ENCODE results near the gene RPL31. TPM values are rescaled to one million over a fixed set of nuclear protein-coding genes. Genes with fewer than 3 reads are reported as not detected.
A peak's percentile ranks its signal among the peaks of the same experiment; 100 is the strongest.

RPL31 gene
- polyA plus RNA-seq (2012; rRNA removed), result 4,215 and 4,488 TPM in 2 replicates
- polyA plus RNA-seq (2012; cell fraction: cytosol; rRNA removed), result 6,617 and 9,342 TPM in 2 replicates
- 1,034 and 1,501 TPM in 2 replicates for polyA plus RNA-seq (2012; cell fraction: nucleus; rRNA removed)

DNA sequence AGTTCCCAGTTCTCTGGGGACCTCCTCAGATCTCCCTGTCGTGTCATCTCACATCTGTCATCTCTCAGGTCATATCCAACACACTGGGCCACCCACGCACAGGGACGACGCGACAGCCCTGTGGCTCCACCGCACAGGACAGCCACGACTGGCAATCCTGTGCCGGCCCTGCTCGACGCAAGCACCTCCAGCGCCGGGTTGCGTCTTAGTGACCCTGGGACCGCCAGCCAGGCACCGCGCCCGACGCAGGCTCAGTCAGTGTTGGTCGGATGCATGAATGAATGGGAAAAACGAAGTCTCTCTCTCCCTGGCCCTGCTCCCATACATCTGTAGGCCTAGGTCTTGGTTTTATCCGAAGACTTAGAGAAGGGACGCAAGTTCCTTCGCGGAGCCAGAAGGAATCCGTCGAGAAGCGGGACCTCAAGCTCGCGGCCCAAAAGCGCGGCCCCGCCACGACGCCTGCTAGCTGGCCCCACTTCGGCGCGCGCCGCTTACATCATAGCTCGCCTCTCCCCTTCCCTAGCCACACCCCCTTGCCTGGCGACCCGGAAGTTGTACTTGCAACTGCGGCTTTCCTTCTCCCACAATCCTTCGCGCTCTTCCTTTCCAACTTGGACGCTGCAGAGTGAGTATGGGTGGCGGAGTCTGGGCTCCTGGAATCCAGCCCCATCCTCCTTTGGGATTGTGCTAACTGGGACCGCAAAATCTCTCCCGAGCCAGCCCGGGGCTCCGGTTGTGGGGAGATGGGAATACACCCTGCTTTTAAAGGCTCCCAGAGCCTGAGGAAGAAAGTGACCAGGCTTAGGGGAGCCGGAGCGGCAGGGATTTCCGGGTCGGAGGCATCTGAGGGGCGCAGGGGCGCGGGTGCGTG is at the start of gene RPL31:
Gene RPL31, plus strand, starts transcription at position 599 of the 871 bp plus-strand sequence. CDS start 413 bp downstream, outside the sequence.
- H3K9ac ChIP-seq, result peak within 1 kb of the TSS; percentile 98
- H3K9me3 ChIP-seq, result no peaks in the 10 kb centered on the region
- H3K27ac ChIP-seq (ENCODE audit: low read depth in 2 of 2, low read length in 1 of 2), result peak within 1 kb of the TSS; percentile 81 to 90
- H4K20me1 ChIP-seq (ENCODE audit: insufficient read depth), result peaks cover 35% of the 10 kb centered on the region
- peak within 1 kb of the TSS; percentile 91 to 96 for H3K4me3 ChIP-seq (ENCODE audit: low read depth in 2 of 2, low read length in 1 of 2)
- H2AFZ ChIP-seq (ENCODE audit: low read depth), result peak within 1 kb of the TSS; percentile 98
- no peaks in the 10 kb centered on the region for H3K27me3 ChIP-seq (ENCODE audit: insufficient read depth)
- peaks cover 35% of the 10 kb centered on the region for H3K79me2 ChIP-seq (ENCODE audit: insufficient read depth)
- peaks cover 11 to 26% of the 10 kb centered on the region in 2 experiments for H3K4me1 ChIP-seq (ENCODE audit: control insufficient read depth in 1 of 2, insufficient read depth in 2 of 2, low read depth in 1 of 2, low read length in 1 of 2)
- H3K4me2 ChIP-seq, result peak within 1 kb of the TSS; percentile 84
- no peaks in the 10 kb centered on the region for H3K9me2 ChIP-seq
- H3F3A ChIP-seq (replicated peaks; ENCODE audit: insufficient read depth), result peaks cover 41% of the 10 kb centered on the region
- peaks cover 40 to 41% of the 10 kb centered on the region in 2 experiments for H3K36me3 ChIP-seq (replicated peaks in 1 of 2; ENCODE audit: control insufficient read depth in 1 of 2, insufficient read depth in 2 of 2, low read length in 1 of 2)
- peak; percentile 98 for DNase-seq
- peak; percentile 67 for TF ChIP-seq CHD2 (IDR thresholded peaks at IDR 0.05; ENCODE audit: low read length, partially characterized antibody)
- peak; percentile 100 for TF ChIP-seq POLR2AphosphoS5 (IDR thresholded peaks at IDR 0.05; ENCODE audit: low read depth, low read length)
- TF ChIP-seq YY1 (IDR thresholded peaks at IDR 0.05; ENCODE audit: low read depth), result peak; percentile 70; the same call in 1 of the 2 replicates
- peak; percentile 83 for TF ChIP-seq ELF1 (IDR thresholded peaks at IDR 0.05)
- TF ChIP-seq EZH2phosphoT487 (IDR thresholded peaks at IDR 0.05; ENCODE audit: borderline replicate concordance, low read depth), result no peak
- no peak for TF ChIP-seq RCOR1 (IDR thresholded peaks at IDR 0.05; ENCODE audit: low read length)
- peak; percentile 92 for TF ChIP-seq GABPA (IDR thresholded peaks at IDR 0.05; ENCODE audit: low read depth)
- TF ChIP-seq EP300 (IDR thresholded peaks at IDR 0.05; ENCODE audit: borderline replicate concordance in 1 of 2, low read depth in 1 of 2, low read length in 1 of 2), result 0 out of 4 replicates have a peak, but pooled peaks of 1 of the 2 experiments have one; percentile 39
- TF ChIP-seq, protein P1, sequence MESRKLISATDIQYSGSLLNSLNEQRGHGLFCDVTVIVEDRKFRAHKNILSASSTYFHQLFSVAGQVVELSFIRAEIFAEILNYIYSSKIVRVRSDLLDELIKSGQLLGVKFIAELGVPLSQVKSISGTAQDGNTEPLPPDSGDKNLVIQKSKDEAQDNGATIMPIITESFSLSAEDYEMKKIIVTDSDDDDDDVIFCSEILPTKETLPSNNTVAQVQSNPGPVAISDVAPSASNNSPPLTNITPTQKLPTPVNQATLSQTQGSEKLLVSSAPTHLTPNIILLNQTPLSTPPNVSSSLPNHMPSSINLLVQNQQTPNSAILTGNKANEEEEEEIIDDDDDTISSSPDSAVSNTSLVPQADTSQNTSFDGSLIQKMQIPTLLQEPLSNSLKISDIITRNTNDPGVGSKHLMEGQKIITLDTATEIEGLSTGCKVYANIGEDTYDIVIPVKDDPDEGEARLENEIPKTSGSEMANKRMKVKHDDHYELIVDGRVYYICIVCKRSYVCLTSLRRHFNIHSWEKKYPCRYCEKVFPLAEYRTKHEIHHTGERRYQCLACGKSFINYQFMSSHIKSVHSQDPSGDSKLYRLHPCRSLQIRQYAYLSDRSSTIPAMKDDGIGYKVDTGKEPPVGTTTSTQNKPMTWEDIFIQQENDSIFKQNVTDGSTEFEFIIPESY (IDR thresholded peaks at IDR 0.05; ENCODE audit: borderline replicate concordance, low read depth), result 0 out of 2 replicates have a peak, but pooled peaks have one; percentile 33
- TF ChIP-seq FOXJ3 (CRISPR knock-in tag; IDR thresholded peaks at IDR 0.05), result no peak
- TF ChIP-seq, protein P2, sequence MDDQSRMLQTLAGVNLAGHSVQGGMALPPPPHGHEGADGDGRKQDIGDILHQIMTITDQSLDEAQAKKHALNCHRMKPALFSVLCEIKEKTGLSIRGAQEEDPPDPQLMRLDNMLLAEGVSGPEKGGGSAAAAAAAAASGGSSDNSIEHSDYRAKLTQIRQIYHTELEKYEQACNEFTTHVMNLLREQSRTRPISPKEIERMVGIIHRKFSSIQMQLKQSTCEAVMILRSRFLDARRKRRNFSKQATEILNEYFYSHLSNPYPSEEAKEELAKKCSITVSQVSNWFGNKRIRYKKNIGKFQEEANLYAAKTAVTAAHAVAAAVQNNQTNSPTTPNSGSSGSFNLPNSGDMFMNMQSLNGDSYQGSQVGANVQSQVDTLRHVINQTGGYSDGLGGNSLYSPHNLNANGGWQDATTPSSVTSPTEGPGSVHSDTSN (IDR thresholded peaks at IDR 0.05), result peak; percentile 8; the same call in 1 of the 2 replicates
- no peak for TF ChIP-seq MEF2A (IDR thresholded peaks at IDR 0.05; ENCODE audit: borderline replicate concordance, low read depth)
- TF ChIP-seq TAF1 (IDR thresholded peaks at IDR 0.05; ENCODE audit: borderline replicate concordance, low read depth, low read length), result peak; percentile 100
- TF ChIP-seq, protein P3, sequence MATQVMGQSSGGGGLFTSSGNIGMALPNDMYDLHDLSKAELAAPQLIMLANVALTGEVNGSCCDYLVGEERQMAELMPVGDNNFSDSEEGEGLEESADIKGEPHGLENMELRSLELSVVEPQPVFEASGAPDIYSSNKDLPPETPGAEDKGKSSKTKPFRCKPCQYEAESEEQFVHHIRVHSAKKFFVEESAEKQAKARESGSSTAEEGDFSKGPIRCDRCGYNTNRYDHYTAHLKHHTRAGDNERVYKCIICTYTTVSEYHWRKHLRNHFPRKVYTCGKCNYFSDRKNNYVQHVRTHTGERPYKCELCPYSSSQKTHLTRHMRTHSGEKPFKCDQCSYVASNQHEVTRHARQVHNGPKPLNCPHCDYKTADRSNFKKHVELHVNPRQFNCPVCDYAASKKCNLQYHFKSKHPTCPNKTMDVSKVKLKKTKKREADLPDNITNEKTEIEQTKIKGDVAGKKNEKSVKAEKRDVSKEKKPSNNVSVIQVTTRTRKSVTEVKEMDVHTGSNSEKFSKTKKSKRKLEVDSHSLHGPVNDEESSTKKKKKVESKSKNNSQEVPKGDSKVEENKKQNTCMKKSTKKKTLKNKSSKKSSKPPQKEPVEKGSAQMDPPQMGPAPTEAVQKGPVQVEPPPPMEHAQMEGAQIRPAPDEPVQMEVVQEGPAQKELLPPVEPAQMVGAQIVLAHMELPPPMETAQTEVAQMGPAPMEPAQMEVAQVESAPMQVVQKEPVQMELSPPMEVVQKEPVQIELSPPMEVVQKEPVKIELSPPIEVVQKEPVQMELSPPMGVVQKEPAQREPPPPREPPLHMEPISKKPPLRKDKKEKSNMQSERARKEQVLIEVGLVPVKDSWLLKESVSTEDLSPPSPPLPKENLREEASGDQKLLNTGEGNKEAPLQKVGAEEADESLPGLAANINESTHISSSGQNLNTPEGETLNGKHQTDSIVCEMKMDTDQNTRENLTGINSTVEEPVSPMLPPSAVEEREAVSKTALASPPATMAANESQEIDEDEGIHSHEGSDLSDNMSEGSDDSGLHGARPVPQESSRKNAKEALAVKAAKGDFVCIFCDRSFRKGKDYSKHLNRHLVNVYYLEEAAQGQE (IDR thresholded peaks at IDR 0.05; ENCODE audit: low read depth, low read length), result peak; percentile 81; the same call in 1 of the 2 replicates
- no peak for TF ChIP-seq TEAD4 (IDR thresholded peaks at IDR 0.05; ENCODE audit: borderline replicate concordance, insufficient read depth)
- TF ChIP-seq, protein P4, sequence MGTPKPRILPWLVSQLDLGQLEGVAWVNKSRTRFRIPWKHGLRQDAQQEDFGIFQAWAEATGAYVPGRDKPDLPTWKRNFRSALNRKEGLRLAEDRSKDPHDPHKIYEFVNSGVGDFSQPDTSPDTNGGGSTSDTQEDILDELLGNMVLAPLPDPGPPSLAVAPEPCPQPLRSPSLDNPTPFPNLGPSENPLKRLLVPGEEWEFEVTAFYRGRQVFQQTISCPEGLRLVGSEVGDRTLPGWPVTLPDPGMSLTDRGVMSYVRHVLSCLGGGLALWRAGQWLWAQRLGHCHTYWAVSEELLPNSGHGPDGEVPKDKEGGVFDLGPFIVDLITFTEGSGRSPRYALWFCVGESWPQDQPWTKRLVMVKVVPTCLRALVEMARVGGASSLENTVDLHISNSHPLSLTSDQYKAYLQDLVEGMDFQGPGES (IDR thresholded peaks at IDR 0.05; ENCODE audit: low read depth, low read length), result no peak
- TF ChIP-seq, protein P5, sequence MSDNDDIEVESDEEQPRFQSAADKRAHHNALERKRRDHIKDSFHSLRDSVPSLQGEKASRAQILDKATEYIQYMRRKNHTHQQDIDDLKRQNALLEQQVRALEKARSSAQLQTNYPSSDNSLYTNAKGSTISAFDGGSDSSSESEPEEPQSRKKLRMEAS (IDR thresholded peaks at IDR 0.05; ENCODE audit: low read depth), result peak; percentile 99
- TF ChIP-seq SIN3A (IDR thresholded peaks at IDR 0.05; ENCODE audit: borderline replicate concordance, low read depth, low read length), result peak; percentile 95; the same call in 1 of the 2 replicates
- no peak for TF ChIP-seq NFIC (IDR thresholded peaks at IDR 0.05; ENCODE audit: borderline replicate concordance)
- CTCF ChIA-PET, result interaction anchor here (0.6 to 10.3 kb wide), 7 partner anchors 11 to 395 kb away, joined by 3 to 57 read pairs (median 3); partner anchors contain the start of gene TBC1D8
- POLR2A ChIA-PET, result interaction anchor here (0.5 to 2.3 kb wide), 11 partner anchors 11 to 1792 kb away, joined by 3 to 16 read pairs (median 3); partner anchors contain the start of genes CNOT11, PDCL3 and TBC1D8
- 24% methylated on average over 42 of the region's 59 CpGs for WGBS (ENCODE audit: low lambda C conversion rate)

All from SK-N-SH (cell line).